ENCODE results near the gene ENTPD7.

Gene ENTPD7

DNA sequence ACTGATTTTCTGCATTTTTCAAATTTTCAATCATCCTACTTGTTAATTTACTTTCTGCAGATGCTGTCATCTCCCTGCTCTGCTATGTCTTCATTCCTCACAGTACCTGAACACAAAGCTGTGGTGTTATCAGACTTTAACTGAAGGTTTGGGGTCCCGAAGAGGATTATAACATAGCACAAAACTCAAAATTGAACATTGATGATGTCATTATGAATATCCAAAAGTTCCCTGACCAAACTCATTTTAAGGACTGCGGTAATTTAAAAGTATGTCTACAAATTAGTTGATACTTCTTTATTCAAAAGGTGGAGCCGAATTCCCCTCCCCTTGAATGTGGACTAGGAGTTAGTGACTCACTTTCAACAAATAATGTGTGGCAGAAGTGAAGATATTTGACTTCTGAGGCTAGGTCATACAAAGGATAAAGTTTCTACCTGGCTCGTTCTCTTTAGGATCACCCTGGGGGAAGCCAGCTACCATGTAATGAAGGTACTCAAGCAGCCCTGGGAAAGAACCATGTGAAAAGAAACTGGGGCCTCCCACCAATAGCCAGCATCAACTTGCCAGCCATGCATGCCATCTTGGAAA is 6.4 kb upstream of the ENTPD7 start:
- Histone ChIP-seq H3K27me3 (ENCODE audit: low read depth, low read length) (no peaks in the 10 kb centered on the region), H3K36me3 (ENCODE audit: control insufficient read depth in 1 of 2, insufficient read depth in 2 of 2, low read length in 2 of 2) (no peaks in the 10 kb centered on the region), H3K4me3 (ENCODE audit: low read depth in 1 of 2, low read length in 2 of 2) (no peak overlapping the region), H3K4me1 (ENCODE audit: control insufficient read depth in 1 of 2, insufficient read depth in 2 of 2, low read length in 2 of 2) (no peaks in the 10 kb centered on the region), H3K9me3 (ENCODE audit: control insufficient read depth in 1 of 2, low read length in 2 of 2) (no peaks in the 10 kb centered on the region), H3K27ac (ENCODE audit: low read length) (no peak overlapping the region)

DNA sequence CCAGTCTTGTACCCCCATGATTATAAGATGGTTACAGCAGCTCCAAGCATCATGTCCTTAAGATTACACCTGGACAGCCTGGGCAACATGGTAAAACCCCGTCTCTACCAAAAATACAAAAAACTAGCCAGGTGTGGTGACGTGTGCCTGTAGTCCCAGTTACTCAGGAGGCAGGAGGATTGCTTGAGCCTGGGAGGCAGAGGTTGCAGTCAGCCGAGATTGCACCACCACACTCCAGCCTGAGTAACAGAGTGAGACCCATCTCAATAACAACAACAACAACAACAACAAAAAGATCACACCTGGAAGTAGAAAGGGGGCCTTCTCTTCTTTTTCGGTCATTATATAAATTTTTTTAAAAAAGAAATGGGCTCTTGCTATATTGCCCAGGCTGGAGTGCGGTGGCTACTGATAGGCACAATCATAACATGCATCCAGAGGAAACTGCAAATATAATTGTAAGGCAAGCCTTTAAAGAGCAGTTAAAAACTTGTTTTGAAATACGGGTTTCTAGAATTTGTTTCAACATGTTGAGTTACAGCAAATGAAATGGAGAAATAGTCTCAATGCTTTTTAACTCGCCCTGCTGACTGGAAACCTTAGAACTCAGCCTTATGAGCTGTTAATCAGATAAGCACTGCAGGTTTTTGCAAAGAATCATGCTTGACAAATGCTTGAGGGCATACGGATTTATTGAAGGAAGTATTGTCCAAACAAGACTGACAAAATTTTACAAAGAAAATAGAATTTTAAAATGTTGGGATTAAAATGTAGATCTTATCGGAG is 4.7 kb upstream of the ENTPD7 start:
- no peak overlapping the region for H3K27ac ChIP-seq (ENCODE audit: low read length)

DNA sequence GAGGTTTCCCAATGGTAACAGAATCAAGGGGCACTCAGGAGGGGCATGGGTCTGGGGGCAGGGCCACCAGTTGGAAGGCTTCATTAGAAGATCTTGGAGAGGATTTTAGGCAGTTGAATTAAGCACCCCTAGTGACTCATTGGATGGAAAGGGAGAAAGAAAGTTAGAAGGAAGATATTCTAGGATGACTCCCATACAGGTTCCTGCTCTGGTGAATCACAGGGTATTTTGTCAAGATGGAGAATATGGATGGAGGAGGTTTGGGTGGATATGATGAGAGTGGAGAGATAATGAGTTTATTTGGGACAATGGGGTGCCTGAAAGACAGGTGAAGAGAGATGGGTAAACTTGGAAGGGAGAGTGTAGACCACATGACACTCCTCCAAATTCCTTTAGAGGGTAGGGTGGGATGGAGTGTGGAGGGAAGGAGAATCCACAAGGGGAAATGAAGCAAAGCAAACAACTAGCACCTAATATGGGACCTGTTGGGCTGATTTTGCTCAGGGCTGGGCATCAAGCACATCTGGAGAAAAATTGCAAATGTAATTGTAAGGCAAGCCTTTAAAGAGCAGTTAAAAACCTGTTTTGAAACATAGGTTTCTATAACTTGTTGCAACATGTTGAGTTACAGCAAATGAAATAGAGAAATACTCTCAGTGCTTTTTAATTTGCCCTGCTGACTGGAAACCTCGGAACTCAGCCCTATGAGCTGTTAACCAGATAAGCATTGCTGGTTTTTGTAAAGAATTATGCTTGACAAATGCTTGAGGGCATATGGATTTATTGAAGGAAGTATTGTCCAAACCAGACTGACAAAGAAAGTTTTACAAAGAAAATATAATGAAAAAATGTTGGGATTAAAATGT is 2.9 kb upstream of the ENTPD7 start:
- H3K27me3 ChIP-seq (ENCODE audit: low read depth, low read length): no peaks in the 10 kb centered on the region
- H3K4me1 ChIP-seq (ENCODE audit: control insufficient read depth in 1 of 2, insufficient read depth in 2 of 2, low read length in 2 of 2): peaks cover 0 to 5% of the 10 kb centered on the region in 2 donors
- peaks cover 0 to 7% of the 10 kb centered on the region in 2 donors for H3K36me3 ChIP-seq (ENCODE audit: control insufficient read depth in 1 of 2, insufficient read depth in 2 of 2, low read length in 2 of 2)
- H3K27ac ChIP-seq (ENCODE audit: low read length): no peak overlapping the region
- H3K4me3 ChIP-seq (ENCODE audit: low read depth in 1 of 2, low read length in 2 of 2): no peak overlapping the region
- no peaks in the 10 kb centered on the region for H3K9me3 ChIP-seq (ENCODE audit: control insufficient read depth in 1 of 2, low read length in 2 of 2)

More for the DNA sequence above, 4.7 kb upstream of the ENTPD7 start:
- no peak overlapping the region for H3K4me3 ChIP-seq (ENCODE audit: low read depth in 1 of 2, low read length in 2 of 2)
- no peaks in the 10 kb centered on the region for H3K9me3 ChIP-seq (ENCODE audit: control insufficient read depth in 1 of 2, low read length in 2 of 2)
- H3K36me3 ChIP-seq (ENCODE audit: control insufficient read depth in 1 of 2, insufficient read depth in 2 of 2, low read length in 2 of 2): no peaks in the 10 kb centered on the region
- H3K4me1 ChIP-seq (ENCODE audit: control insufficient read depth in 1 of 2, insufficient read depth in 2 of 2, low read length in 2 of 2): no peaks in the 10 kb centered on the region
- no peaks in the 10 kb centered on the region for H3K27me3 ChIP-seq (ENCODE audit: low read depth, low read length)

DNA sequence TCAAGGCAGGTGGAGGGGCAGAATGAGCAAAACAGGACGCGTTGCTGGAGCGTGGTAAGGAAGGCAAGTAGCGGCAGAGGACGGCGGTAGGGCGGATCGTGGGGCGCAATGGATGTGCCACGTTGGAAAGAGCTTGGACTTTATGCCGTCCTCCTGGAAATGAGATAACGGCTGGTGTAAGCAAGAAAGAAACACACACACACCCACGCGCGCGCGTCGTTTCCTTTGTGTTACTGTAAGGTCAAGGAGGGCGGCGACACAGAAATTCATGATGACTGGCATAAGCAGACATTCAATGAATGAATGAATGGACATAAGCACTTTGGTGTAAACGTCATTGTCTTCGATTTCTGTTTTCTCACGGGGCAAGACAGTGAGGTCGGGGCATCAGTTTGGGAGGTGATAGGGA is 683 bp upstream of the ENTPD7 start:
- Histone ChIP-seq H3K9me3 (ENCODE audit: control insufficient read depth in 1 of 2, low read length in 2 of 2) (no peaks in the 10 kb centered on the region), H3K4me1 (ENCODE audit: control insufficient read depth in 1 of 2, insufficient read depth in 2 of 2, low read length in 2 of 2) (peaks cover 0 to 5% of the 10 kb centered on the region in 2 donors), H3K27me3 (ENCODE audit: low read depth, low read length) (no peaks in the 10 kb centered on the region), H3K27ac (ENCODE audit: low read length) (peak overlapping the region; percentile 55), H3K36me3 (ENCODE audit: control insufficient read depth in 1 of 2, insufficient read depth in 2 of 2, low read length in 2 of 2) (peaks cover 0 to 19% of the 10 kb centered on the region in 2 donors), H3K4me3 (ENCODE audit: low read depth in 1 of 2, low read length in 2 of 2) (peak overlapping the region; percentile 87 to 91)

DNA sequence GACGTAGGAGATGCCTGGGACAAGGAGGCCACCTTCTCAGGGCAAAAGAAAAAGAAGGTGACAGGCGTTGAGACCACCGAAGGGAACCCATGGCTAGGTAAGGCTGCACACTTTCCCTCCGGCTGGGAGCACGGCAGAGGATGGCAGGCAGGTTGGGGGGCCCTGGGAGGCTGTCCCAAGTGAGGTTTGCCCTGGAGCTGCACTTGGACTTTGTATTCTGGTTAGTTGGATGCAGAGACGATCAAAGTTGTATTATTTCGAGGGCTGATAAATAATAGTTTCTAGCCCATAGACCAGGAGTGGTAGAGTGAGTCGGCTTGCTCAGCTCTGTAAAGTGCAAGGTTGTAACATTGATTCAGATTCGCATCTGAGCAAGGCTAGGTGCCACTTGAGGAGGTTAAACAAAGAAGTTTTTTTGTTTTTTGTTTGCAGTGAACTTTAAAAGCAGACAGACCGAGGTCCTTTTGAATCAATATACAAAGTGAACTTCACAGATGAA is 608 bp downstream of the ENTPD7 start:
- peak overlapping the region; percentile 42 for H3K27ac ChIP-seq (ENCODE audit: low read length)
- H3K4me3 ChIP-seq (ENCODE audit: low read depth in 1 of 2, low read length in 2 of 2): peak overlapping the region; percentile 87 to 91
- H3K36me3 ChIP-seq (ENCODE audit: control insufficient read depth in 1 of 2, insufficient read depth in 2 of 2, low read length in 2 of 2): peaks cover 0 to 19% of the 10 kb centered on the region in 2 donors
- peaks cover 0 to 5% of the 10 kb centered on the region in 2 donors for H3K4me1 ChIP-seq (ENCODE audit: control insufficient read depth in 1 of 2, insufficient read depth in 2 of 2, low read length in 2 of 2)
- no peaks in the 10 kb centered on the region for H3K27me3 ChIP-seq (ENCODE audit: low read depth, low read length)
- no peaks in the 10 kb centered on the region for H3K9me3 ChIP-seq (ENCODE audit: control insufficient read depth in 1 of 2, low read length in 2 of 2)

DNA sequence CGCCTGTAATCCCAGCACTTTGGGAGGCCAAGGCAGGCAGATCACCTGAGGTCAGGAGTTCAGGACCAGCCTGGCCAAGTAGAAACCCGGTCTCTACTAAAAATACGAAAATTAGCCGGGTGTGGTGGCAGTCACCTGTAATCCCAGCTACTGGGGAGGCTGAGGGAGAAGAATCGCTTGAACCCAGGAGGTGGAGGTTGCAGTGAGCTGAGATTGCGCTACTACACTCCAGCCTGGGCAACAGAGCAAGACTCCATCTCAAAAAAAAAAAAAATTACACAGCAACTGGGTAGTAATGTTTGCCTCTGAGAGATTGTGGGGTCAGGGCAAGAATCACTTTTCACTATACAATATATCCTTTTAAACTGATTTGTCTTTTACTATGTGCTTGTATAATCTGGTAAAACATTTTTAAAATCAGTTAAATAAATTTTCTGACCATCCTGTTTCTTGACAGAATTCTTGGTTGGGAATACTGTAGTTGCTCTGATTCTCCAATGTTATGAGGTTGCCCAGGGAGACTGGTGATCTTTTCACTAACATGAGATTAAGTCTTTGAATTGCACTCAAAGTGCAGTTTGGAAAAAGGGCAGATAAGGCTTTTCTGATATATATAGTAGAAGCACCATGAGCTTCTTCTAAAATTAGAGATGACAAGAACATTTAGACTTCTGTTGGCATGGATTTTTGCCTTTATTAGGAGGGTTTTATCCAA is 1.5 kb downstream of the ENTPD7 start:
- Histone ChIP-seq H3K27me3 (ENCODE audit: low read depth, low read length) (no peaks in the 10 kb centered on the region), H3K27ac (ENCODE audit: low read length) (peak overlapping the region; percentile 52), H3K36me3 (ENCODE audit: control insufficient read depth in 1 of 2, insufficient read depth in 2 of 2, low read length in 2 of 2) (peaks cover 0 to 19% of the 10 kb centered on the region in 2 donors), H3K4me3 (ENCODE audit: low read depth in 1 of 2, low read length in 2 of 2) (peak overlapping the region in 1 of 2 donors; percentile 1), H3K4me1 (ENCODE audit: control insufficient read depth in 1 of 2, insufficient read depth in 2 of 2, low read length in 2 of 2) (peaks cover 0 to 5% of the 10 kb centered on the region in 2 donors), H3K9me3 (ENCODE audit: control insufficient read depth in 1 of 2, low read length in 2 of 2) (no peaks in the 10 kb centered on the region)

DNA sequence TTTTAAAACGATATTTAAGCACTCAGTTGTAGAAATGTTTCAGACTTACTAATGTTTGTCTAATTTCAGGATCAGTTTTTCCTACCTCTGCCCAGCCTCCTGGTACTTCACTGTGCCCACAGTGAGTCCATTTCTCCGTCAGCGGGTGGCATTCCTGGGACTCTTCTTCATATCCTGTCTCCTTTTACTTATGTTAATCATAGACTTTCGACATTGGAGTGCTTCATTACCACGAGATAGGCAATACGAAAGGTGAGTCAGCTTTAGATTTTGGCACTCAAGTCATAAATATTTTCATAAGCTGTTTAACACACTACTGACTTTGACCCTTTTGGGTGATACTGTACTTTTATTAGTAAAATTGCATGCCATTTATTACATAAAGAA is 2.1 kb downstream of the ENTPD7 start:
- H3K4me1 ChIP-seq (ENCODE audit: control insufficient read depth in 1 of 2, insufficient read depth in 2 of 2, low read length in 2 of 2): peaks cover 0 to 5% of the 10 kb centered on the region in 2 donors
- no peak overlapping the region for H3K4me3 ChIP-seq (ENCODE audit: low read depth in 1 of 2, low read length in 2 of 2)
- peak overlapping the region; percentile 52 for H3K27ac ChIP-seq (ENCODE audit: low read length)

DNA sequence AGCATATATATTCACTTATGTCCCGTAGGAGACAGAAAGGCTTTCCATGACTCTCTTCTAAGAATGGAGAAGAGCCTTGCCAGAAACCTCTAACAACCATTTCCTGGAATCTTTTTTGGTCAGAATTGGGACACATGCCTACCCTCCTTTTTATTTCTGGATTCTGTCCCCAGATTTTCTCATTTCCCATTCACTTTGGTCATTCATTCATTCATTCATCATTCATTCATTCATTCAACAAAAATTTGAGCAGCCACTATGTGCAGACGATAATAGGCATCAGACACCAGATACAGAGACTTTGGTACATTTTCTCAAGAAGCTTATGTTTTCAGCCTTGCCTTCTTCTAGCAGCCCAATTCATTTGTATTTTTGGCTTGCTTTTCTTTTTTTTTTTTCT is 6.0 kb downstream of the ENTPD7 start:
- Histone ChIP-seq H3K4me3 (ENCODE audit: low read depth in 1 of 2, low read length in 2 of 2) (no peak overlapping the region), H3K27ac (ENCODE audit: low read length) (no peak overlapping the region), H3K36me3 (ENCODE audit: control insufficient read depth in 1 of 2, insufficient read depth in 2 of 2, low read length in 2 of 2) (peaks cover 0 to 34% of the 10 kb centered on the region in 2 donors), H3K27me3 (ENCODE audit: low read depth, low read length) (no peaks in the 10 kb centered on the region), H3K4me1 (ENCODE audit: control insufficient read depth in 1 of 2, insufficient read depth in 2 of 2, low read length in 2 of 2) (no peaks in the 10 kb centered on the region), H3K9me3 (ENCODE audit: control insufficient read depth in 1 of 2, low read length in 2 of 2) (no peaks in the 10 kb centered on the region)

More for the DNA sequence above, 2.1 kb downstream of the ENTPD7 start:
- H3K27me3 ChIP-seq (ENCODE audit: low read depth, low read length): no peaks in the 10 kb centered on the region
- H3K36me3 ChIP-seq (ENCODE audit: control insufficient read depth in 1 of 2, insufficient read depth in 2 of 2, low read length in 2 of 2): peaks cover 0 to 20% of the 10 kb centered on the region in 2 donors
- no peaks in the 10 kb centered on the region for H3K9me3 ChIP-seq (ENCODE audit: control insufficient read depth in 1 of 2, low read length in 2 of 2)

DNA sequence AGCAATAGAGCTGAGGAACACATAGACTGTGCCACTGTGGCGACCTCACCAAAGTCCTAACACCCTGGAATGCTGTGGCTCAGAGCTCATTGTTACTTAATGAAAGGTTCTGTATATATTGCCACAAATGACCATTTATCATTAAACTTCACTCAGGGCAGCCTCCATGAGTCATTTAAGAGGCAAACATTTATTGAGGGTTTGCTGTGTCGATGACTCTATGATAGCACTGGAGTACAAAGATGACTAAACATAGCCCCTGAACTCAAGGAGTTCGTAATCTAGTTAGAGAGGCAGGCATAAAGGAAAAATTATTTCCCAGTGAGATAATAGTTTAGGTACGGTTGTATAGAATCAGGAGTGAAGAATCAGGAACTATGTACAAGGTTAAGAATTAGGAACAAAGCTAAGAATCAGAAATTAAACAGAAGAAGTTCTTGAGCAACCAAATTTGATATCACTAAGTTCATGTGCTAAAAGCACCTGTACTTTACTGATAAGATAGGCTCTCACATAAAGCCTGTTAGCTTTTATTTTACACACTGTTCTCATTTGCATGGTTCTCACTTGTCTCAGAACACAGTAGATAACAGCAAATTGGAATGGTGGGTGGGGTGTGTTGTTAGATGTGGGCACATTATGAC is 7.9 kb downstream of the ENTPD7 start:
- Histone ChIP-seq H3K27me3 (ENCODE audit: low read depth, low read length) (no peaks in the 10 kb centered on the region), H3K36me3 (ENCODE audit: control insufficient read depth in 1 of 2, insufficient read depth in 2 of 2, low read length in 2 of 2) (peaks cover 0 to 19% of the 10 kb centered on the region in 2 donors), H3K27ac (ENCODE audit: low read length) (no peak overlapping the region), H3K4me1 (ENCODE audit: control insufficient read depth in 1 of 2, insufficient read depth in 2 of 2, low read length in 2 of 2) (no peaks in the 10 kb centered on the region), H3K4me3 (ENCODE audit: low read depth in 1 of 2, low read length in 2 of 2) (no peak overlapping the region), H3K9me3 (ENCODE audit: control insufficient read depth in 1 of 2, low read length in 2 of 2) (no peaks in the 10 kb centered on the region)

DNA sequence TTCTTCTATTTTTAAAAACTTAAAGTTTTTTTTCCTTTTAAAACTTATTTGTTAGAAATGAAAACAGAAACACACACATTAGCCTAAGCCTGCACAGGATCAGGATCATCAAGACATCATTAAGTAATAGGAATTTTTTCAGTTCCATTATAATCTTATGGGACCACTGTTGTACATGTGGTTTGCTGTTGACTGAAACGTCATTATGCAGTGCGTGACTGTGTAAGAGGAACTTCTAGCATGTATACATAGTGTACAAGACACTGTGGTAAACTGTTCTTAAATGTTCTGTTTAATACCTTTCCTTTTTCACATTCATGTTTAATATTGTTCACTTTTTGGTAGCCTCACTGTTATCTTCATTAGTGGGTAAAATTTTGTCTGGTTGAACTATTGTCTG is 12.1 kb downstream of the ENTPD7 start:
- no peaks in the 10 kb centered on the region for H3K9me3 ChIP-seq (ENCODE audit: control insufficient read depth in 1 of 2, low read length in 2 of 2)

More for the DNA sequence above, 12.1 kb downstream of the ENTPD7 start:
- Histone ChIP-seq H3K4me3 (ENCODE audit: low read depth in 1 of 2, low read length in 2 of 2) (no peak overlapping the region), H3K27me3 (ENCODE audit: low read depth, low read length) (no peaks in the 10 kb centered on the region), H3K36me3 (ENCODE audit: control insufficient read depth in 1 of 2, insufficient read depth in 2 of 2, low read length in 2 of 2) (peaks cover 0 to 13% of the 10 kb centered on the region in 2 donors), H3K27ac (ENCODE audit: low read length) (no peak overlapping the region), H3K4me1 (ENCODE audit: control insufficient read depth in 1 of 2, insufficient read depth in 2 of 2, low read length in 2 of 2) (no peaks in the 10 kb centered on the region)

Measured in muscle layer of duodenum (tissue), 2 donors.